Measurements from ENCODE around the gene KDM2A.

KDM2A gene

DNA sequence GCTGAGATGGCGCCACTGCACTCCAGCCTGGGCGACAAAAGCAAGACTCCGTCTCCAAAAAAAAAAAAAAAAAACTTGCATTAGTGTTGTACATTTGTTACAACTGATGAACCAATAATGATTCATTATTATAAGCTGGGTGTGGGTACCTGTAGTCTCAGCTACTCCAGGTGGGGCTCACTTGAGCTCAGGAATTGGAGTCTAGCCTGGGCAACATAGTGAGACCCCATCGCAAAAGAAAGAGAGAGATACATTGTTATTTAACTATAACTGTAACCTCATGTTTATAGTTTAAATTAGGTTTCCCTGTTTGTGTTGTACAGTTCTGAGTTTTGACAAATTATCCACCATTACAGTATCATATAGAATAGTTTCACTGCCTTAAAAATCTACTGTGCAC, 38.6 kb downstream of the KDM2A start:
- TF ChIP-seq, protein P1, sequence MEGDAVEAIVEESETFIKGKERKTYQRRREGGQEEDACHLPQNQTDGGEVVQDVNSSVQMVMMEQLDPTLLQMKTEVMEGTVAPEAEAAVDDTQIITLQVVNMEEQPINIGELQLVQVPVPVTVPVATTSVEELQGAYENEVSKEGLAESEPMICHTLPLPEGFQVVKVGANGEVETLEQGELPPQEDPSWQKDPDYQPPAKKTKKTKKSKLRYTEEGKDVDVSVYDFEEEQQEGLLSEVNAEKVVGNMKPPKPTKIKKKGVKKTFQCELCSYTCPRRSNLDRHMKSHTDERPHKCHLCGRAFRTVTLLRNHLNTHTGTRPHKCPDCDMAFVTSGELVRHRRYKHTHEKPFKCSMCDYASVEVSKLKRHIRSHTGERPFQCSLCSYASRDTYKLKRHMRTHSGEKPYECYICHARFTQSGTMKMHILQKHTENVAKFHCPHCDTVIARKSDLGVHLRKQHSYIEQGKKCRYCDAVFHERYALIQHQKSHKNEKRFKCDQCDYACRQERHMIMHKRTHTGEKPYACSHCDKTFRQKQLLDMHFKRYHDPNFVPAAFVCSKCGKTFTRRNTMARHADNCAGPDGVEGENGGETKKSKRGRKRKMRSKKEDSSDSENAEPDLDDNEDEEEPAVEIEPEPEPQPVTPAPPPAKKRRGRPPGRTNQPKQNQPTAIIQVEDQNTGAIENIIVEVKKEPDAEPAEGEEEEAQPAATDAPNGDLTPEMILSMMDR (IDR thresholded peaks at IDR 0.05; ENCODE audit: insufficient read depth, missing control alignments) = no peak
- no peak for FAIRE-seq
- DNase-seq (ENCODE audit: insufficient read length, low spot score) = no peak

- DNase-seq (ENCODE audit: insufficient read length, low spot score) = no peak
- TF ChIP-seq, protein P1 (IDR thresholded peaks at IDR 0.05; ENCODE audit: insufficient read depth, missing control alignments) = no peak
- FAIRE-seq = no peak
Measured at GRCh38 chr11:67158221-67158620, 39.2 kb downstream of the KDM2A start.

DNA sequence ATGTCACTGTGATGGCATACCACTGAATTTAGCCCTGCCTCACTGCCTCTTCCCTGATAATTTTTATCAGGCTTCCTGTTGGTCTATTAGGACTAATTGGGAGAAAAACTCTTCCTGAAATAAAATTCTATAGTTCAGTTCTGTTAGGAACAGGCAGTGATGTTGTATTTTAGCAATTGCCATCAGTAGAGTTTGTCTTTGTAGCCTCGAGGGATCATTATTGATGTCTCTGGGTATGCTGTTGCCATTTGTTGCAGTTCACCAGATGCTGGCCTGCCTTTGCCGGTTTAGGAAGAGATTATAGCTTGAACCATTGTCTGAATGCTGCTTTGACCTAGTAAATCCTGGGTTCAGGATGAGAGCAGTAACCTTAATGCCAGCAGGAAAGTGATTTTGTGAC, 41.0 kb downstream of the KDM2A start:
- no peak for DNase-seq (ENCODE audit: insufficient read length, low spot score)
- no peak for FAIRE-seq
- TF ChIP-seq, protein P1 (IDR thresholded peaks at IDR 0.05; ENCODE audit: insufficient read depth, missing control alignments) = no peak

DNA sequence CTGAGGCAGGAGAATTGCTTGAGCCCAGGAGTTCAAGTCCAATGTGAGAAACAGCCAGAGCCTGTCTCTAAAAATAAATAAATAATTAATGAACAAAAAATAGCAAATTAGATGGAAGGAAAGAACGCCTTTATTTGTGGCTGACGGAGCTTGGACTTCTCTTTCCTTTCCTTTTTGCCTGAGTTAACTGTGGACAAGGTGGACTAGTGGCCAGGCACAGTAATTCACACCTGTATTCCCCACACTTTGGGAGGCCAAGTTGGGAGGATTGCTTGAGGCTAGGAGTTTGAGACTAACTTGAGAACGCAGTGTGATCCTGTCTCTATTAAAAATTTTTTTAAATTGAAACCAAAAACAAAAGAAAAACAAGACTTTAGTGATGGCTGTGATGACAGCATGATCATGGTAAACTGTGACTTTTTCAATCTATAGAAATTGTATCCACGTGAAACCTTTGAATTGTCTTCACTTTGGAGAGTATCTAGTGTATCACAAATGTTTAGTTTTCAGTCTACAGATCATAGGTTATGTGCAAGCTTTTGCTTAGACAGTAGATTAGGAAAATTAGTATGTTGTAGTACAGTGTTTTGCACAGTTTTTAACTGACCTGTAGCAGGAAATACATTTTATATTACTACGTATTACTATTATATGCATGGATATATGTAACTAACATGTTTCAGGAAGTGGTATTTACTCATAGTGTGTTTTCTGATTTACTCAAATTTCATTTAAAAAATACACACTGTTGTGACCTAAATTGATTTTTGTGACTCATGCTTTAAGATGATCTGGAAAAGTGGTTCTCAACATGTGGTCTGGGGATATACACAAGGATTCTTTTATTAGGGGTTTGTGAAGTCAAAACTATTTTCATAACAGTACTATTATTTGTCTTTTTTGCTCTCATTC, 42.1 kb downstream of the KDM2A start:
- TF ChIP-seq, protein P1 (IDR thresholded peaks at IDR 0.05; ENCODE audit: insufficient read depth, missing control alignments) = no peak
- FAIRE-seq (no peak), DNase-seq (ENCODE audit: insufficient read length, low spot score) (no peak)

DNA sequence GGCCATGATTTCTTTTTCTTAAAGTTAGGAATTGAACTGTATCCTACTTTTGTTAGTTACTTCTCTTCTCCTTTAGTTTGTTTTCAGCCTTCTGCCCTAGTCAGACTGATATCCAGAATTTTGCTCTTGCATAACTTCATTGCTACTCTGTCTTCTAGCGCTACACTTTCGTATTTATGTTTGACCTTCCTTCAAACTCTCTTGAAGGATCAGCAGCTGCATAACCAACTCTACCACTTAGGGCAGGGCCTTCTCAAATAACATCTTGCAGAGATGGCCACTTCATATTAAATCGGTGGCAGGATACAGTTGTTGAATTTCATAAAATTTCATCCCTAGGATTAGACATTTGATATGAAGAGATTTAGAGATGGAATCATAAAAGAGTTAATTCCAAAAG, 43.9 kb downstream of the KDM2A start:
- FAIRE-seq (no peak), DNase-seq (ENCODE audit: insufficient read length, low spot score) (no peak)
- TF ChIP-seq, protein P1 (IDR thresholded peaks at IDR 0.05; ENCODE audit: insufficient read depth, missing control alignments) = no peak

DNA sequence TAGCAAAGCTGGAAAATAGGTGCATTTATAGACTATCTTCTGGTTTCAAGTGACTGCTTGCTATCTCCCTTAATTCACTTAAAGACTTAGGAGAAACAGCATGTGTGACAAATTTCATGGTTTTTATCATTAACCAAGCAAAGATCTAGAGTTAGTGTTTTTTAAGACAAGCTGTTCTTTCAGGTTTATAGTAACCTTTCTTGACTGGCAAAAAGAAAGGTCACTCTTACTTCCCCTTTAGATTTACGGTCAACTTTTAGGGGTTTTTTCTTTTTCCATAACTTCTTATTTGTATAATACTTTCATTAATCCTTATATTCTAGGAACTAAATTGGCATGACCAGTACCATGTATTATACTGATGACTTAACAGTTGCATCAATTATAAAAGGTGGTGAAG, 46.6 kb downstream of the KDM2A start:
- TF ChIP-seq, protein P1 (IDR thresholded peaks at IDR 0.05; ENCODE audit: insufficient read depth, missing control alignments) = no peak
- no peak for FAIRE-seq

GRCh38 chr11:67167091-67167490, 48.0 kb downstream of the KDM2A start:
- no peak for FAIRE-seq
- TF ChIP-seq, protein P1 (IDR thresholded peaks at IDR 0.05; ENCODE audit: insufficient read depth, missing control alignments) = no peak

More for the DNA sequence above, 46.6 kb downstream of the KDM2A start:
- DNase-seq (ENCODE audit: insufficient read length, low spot score) = no peak

More at GRCh38 chr11:67167091-67167490, 48.0 kb downstream of the KDM2A start:
- DNase-seq (ENCODE audit: insufficient read length, low spot score) = no peak

All from D721Med (cell line).